Esophagus squamous epithelium (tissue), 4 donors: ENCODE measurements around the gene ETS1.

ENCODE experiments used
- CTCF ChIP-seq, 6 experiments: fragments of 450-650 bp in 4 of 6; fragments of 200-600 bp in 2 of 6; sonication (generic) in 2 of 6; IDR thresholded peaks; one replicate each; pipeline ENCODE4 v1.5.1; 2016 to 2019; ENCODE audit warnings: antibody characterized with exemption in 6 of 6, mild to moderate bottlenecking in 4 of 6, moderate library complexity in 4 of 6
- POLR2A ChIP-seq, 4 donors: fragments of 450-650 bp; IDR thresholded peaks; one replicate each; pipeline ENCODE4 v1.6.1; 2017; ENCODE audit warnings: antibody characterized with exemption in 4 of 4, mild to moderate bottlenecking in 4 of 4, moderate library complexity in 3 of 4

GRCh38 chr11:128409476-128409875 is 177.9 kb downstream of the ETS1 start:
- TF ChIP-seq CTCF (IDR thresholded peaks at IDR 0.05) (no peak), POLR2A (IDR thresholded peaks at IDR 0.05) (no peak)
